ENCODE results near the gene ZNF577. TPM values are rescaled to one million over a fixed set of nuclear protein-coding genes. Genes with fewer than 3 reads are reported as not detected.

Gene ZNF577
- total RNA-seq, 1 experiment from 2014 or later, result 3.6 TPM

- in situ Hi-C loops (cut with HindIII; ENCODE audit: low pct_unique_long_range_greater_than_20kb, low sequenced_read_pairs), result no loop called here
- intact Hi-C loops (cut with micrococcal nuclease; ENCODE audit: unreplicated experiment), result no loop called here
Observed at GRCh38 chr19:51821456-51821855, 66.3 kb downstream of the ZNF577 start.

More at GRCh38 chr19:51821456-51821855, 66.3 kb downstream of the ZNF577 start:
- no peak for TF ChIP-seq CTCF (IDR thresholded peaks at IDR 0.05)
- no peak for TF ChIP-seq TCF7L2 (IDR thresholded peaks at IDR 0.05; ENCODE audit: low read depth, low read length)
- no peak for TF ChIP-seq REST (IDR thresholded peaks at IDR 0.05; ENCODE audit: insufficient read depth in 1 of 2, low read depth in 2 of 2, low read length in 1 of 2)
- TF ChIP-seq POLR2AphosphoS5 (IDR thresholded peaks at IDR 0.05; ENCODE audit: low read depth, low read length), result no peak
- TF ChIP-seq SIN3A (IDR thresholded peaks at IDR 0.05; ENCODE audit: borderline replicate concordance, insufficient read depth, low read depth, low read length), result no peak
- DNase-seq (ENCODE audit: low read depth, low spot score) (no peak), ATAC-seq (no peak)
- CTCF ChIA-PET, result no interaction called here
- Histone ChIP-seq H3K9me3 (ENCODE audit: control insufficient read depth, insufficient read depth, low read depth, low read length) (no peaks in the 10 kb centered on the region), H3K36me3 (ENCODE audit: control insufficient read depth, insufficient read depth, low read length) (no peaks in the 10 kb centered on the region), H3K4me3 (ENCODE audit: low read depth in 2 of 2, low read length in 2 of 2) (no peak overlapping the region), H3K27me3 (ENCODE audit: control insufficient read depth, insufficient read depth, low read length) (no peaks in the 10 kb centered on the region), H3K4me1 (ENCODE audit: control insufficient read depth, insufficient read depth, low read length) (no peaks in the 10 kb centered on the region), H3K27ac (ENCODE audit: low read length) (no peak overlapping the region)
- BruUV-seq (replicated peaks), result no TSS peak
- POLR2A ChIA-PET, result no interaction called here

Other genes with a start within 250 kb of the ZNF577 start
- not detected for gene SIGLEC14, start 241.1 kb downstream of the ZNF577 start, total RNA-seq (2021; ENCODE audit: unreplicated experiment)
- 14.3 TPM for gene SPACA6, start 194.6 kb downstream of the ZNF577 start, total RNA-seq (2021; ENCODE audit: unreplicated experiment)
- not detected for gene HAS1, start 164.0 kb downstream of the ZNF577 start, total RNA-seq (2021; ENCODE audit: unreplicated experiment)
- gene FPR1, start 136.1 kb downstream of the ZNF577 start, total RNA-seq (2021; ENCODE audit: unreplicated experiment), result not detected
- not detected for gene FPR2, start 126.8 kb downstream of the ZNF577 start, total RNA-seq (2021; ENCODE audit: unreplicated experiment)
- 0.08 TPM for gene FPR3, start 92.8 kb downstream of the ZNF577 start, total RNA-seq (2021; ENCODE audit: unreplicated experiment)
- 4.3 TPM for gene ZNF649, start 17.1 kb upstream of the ZNF577 start, total RNA-seq (2021; ENCODE audit: unreplicated experiment)
- 3.1 TPM for gene ZNF613, start 39.5 kb upstream of the ZNF577 start, total RNA-seq (2021; ENCODE audit: unreplicated experiment)
- 5.1 TPM for gene ZNF350, start 98.9 kb upstream of the ZNF577 start, total RNA-seq (2021; ENCODE audit: unreplicated experiment)
- 3.6 TPM for gene ZNF615, start 120.3 kb upstream of the ZNF577 start, total RNA-seq (2021; ENCODE audit: unreplicated experiment)
- 4.1 TPM for gene ZNF614, start 140.4 kb upstream of the ZNF577 start, total RNA-seq (2021; ENCODE audit: unreplicated experiment)
- 8.2 TPM for gene ZNF432, start 160.9 kb upstream of the ZNF577 start, total RNA-seq (2021; ENCODE audit: unreplicated experiment)
- gene ZNF841, start 207.8 kb upstream of the ZNF577 start, total RNA-seq (2021; ENCODE audit: unreplicated experiment), result 10.8 TPM

Data from Panc1 (cell line).